ENCODE measurements around the gene PLSCR3. TPM values are rescaled to one million over a fixed set of nuclear protein-coding genes. Genes with fewer than 3 reads are reported as not detected.

PLSCR3 gene
- total RNA-seq, 2 donors from 2014 or later: 13.2 to 15.8 TPM

DNA sequence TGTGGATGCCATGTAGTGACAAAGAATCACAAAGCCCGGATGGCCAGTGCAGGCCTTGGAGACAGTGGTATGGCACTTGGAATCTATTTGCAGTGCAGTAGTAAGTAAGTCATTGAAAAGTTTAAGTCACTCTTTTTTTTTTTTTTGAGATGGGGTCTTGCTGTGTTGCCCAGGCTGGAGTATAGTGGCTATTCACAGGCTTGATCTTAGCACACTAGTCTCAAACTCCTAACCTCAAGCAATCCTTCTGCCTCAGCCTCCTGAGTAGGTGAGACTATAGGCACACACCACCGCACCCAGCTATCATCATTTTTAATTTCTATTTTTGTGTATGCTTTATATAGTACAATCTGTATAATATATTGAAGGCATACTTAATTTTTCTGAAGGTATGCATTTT is 4.3 kb upstream of the PLSCR3 start:
- Histone ChIP-seq H3K27ac (no peak overlapping the region), H3K36me3 (replicated peaks in 1 of 2; ENCODE audit: insufficient read depth in 1 of 2, low read depth in 2 of 2) (no peaks in the 10 kb centered on the region), H3K4me1 (peaks cover 33% of the 10 kb centered on the region), H3K27me3 (no peaks in the 10 kb centered on the region), H3K4me3 (no peak overlapping the region), H3K9me3 (no peaks in the 10 kb centered on the region)
- ATAC-seq: no peak
- intact Hi-C loops (cut with DNase I): no loop called here
- 72 to 77% methylated on average over 2 of the region's 2 CpGs for WGBS, 2 donors
- TF ChIP-seq, protein P1, sequence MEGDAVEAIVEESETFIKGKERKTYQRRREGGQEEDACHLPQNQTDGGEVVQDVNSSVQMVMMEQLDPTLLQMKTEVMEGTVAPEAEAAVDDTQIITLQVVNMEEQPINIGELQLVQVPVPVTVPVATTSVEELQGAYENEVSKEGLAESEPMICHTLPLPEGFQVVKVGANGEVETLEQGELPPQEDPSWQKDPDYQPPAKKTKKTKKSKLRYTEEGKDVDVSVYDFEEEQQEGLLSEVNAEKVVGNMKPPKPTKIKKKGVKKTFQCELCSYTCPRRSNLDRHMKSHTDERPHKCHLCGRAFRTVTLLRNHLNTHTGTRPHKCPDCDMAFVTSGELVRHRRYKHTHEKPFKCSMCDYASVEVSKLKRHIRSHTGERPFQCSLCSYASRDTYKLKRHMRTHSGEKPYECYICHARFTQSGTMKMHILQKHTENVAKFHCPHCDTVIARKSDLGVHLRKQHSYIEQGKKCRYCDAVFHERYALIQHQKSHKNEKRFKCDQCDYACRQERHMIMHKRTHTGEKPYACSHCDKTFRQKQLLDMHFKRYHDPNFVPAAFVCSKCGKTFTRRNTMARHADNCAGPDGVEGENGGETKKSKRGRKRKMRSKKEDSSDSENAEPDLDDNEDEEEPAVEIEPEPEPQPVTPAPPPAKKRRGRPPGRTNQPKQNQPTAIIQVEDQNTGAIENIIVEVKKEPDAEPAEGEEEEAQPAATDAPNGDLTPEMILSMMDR (IDR thresholded peaks at IDR 0.05): no peak
- no peak for TF ChIP-seq POLR2A (IDR thresholded peaks at IDR 0.05)
- DNase-seq: no peak

- Histone ChIP-seq H3K4me1 (peaks cover 20% of the 10 kb centered on the region), H3K27me3 (no peaks in the 10 kb centered on the region), H3K9me3 (no peaks in the 10 kb centered on the region), H3K4me3 (no peak overlapping the region), H3K36me3 (replicated peaks in 1 of 2; ENCODE audit: insufficient read depth in 1 of 2, low read depth in 2 of 2) (no peaks in the 10 kb centered on the region), H3K27ac (no peak overlapping the region)
- intact Hi-C loops (cut with DNase I): no loop called here
- DNase-seq: no peak
- no peak for TF ChIP-seq POLR2A (IDR thresholded peaks at IDR 0.05)
- TF ChIP-seq, protein P1 (IDR thresholded peaks at IDR 0.05): no peak
- no peak for ATAC-seq
- 81 to 98% methylated on average over 4 of the region's 4 CpGs for WGBS, 2 donors
Observed at GRCh38 chr17:7396147-7396546, 1.8 kb upstream of the PLSCR3 start.

- H3K9me3 ChIP-seq: no peaks in the 10 kb centered on the region
Observed at GRCh38 chr17:7393613-7394451, 493 bp downstream of the PLSCR3 start.

DNA sequence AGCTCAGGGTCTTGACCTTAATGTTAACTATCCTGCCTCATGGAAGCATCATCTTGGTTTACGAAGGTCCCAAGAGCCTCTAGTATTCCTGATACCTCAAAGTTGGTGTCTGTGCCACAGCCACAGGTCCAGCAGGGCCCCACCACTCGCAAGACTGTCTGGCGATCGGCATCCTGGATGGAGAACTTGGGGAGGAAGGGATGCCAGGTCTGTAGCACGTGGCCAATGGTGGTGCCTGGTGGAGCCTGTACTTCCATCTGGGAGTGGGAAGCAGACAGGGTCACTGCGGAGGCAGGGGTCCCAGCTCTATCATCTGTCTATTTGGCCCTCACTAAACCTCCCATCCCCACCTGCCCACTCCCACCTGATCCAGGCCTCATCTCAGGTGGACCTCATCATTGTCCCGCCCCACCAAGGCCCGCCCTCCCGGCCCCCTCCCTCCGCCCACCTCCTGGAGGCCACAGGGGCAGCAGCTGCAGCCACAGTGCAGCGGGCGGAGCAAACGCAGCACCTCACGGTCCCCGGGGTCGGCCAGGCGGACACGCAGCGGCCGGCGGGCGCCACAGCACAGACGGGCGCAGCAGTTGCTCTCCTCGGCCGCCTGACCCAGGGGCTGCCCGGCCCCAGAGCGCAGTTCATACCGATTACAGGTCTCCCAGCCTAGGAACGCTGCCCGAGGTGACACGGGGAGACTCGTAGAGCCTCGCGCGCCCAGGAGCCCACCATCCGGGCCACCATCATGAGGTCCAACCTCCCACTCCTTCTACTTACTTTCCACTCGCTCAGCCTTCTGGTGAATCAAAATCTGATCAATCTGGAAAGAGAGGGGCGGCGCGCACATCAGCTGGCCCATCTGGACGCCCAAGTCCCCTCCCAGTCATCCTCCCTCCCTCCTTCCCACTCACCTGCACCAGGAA is 1.4 kb downstream of the PLSCR3 start:
- Histone ChIP-seq H3K4me3 (no peak overlapping the region), H3K4me1 (peaks cover 20% of the 10 kb centered on the region), H3K9me3 (no peaks in the 10 kb centered on the region), H3K27ac (no peak overlapping the region), H3K27me3 (no peaks in the 10 kb centered on the region), H3K36me3 (replicated peaks in 1 of 2; ENCODE audit: insufficient read depth in 1 of 2, low read depth in 2 of 2) (peaks cover 0 to 6% of the 10 kb centered on the region in 2 donors)
- no peak for ATAC-seq
- intact Hi-C loops (cut with DNase I): no loop called here
- DNase-seq: no peak
- WGBS, 2 donors: 73 to 86% methylated on average over 13 to 27 of the region's 42 CpGs
- no peak for TF ChIP-seq POLR2A (IDR thresholded peaks at IDR 0.05)
- TF ChIP-seq, protein P1 (IDR thresholded peaks at IDR 0.05): no peak

More at GRCh38 chr17:7393613-7394451, 493 bp downstream of the PLSCR3 start:
- H3K27me3 ChIP-seq: no peaks in the 10 kb centered on the region
- WGBS, 2 donors: 5 to 17% methylated on average over 30 to 41 of the region's 48 CpGs
- peaks cover 20% of the 10 kb centered on the region for H3K4me1 ChIP-seq
- H3K4me3 ChIP-seq: peak overlapping the region in 1 of 2 donors; percentile 69
- intact Hi-C loops (cut with DNase I): no loop called here
- H3K36me3 ChIP-seq (replicated peaks in 1 of 2; ENCODE audit: insufficient read depth in 1 of 2, low read depth in 2 of 2): peaks cover 0 to 6% of the 10 kb centered on the region in 2 donors
- DNase-seq: peak in 1 of 4 donors; percentile 45
- ATAC-seq: peak; percentile 9
- peak overlapping the region; percentile 83 to 97 (median 95) for H3K27ac ChIP-seq
- TF ChIP-seq, protein P1 (IDR thresholded peaks at IDR 0.05): no peak
- TF ChIP-seq POLR2A (IDR thresholded peaks at IDR 0.05): no peak
